T1000 (cell line): ENCODE results near the gene PRRT2.
"Not testable (repeated sequence)": the region's sequence is repeated elsewhere in the genome, so short reads cannot be mapped to it uniquely, and the experiment has no call there.

Source experiments
- DNase-seq: peaks from one replicate; lab custom pipeline; 2025; ENCODE audit warnings: mixed read lengths; lab: John Stamatoyannopoulos, UW

The PRRT2 gene

DNA sequence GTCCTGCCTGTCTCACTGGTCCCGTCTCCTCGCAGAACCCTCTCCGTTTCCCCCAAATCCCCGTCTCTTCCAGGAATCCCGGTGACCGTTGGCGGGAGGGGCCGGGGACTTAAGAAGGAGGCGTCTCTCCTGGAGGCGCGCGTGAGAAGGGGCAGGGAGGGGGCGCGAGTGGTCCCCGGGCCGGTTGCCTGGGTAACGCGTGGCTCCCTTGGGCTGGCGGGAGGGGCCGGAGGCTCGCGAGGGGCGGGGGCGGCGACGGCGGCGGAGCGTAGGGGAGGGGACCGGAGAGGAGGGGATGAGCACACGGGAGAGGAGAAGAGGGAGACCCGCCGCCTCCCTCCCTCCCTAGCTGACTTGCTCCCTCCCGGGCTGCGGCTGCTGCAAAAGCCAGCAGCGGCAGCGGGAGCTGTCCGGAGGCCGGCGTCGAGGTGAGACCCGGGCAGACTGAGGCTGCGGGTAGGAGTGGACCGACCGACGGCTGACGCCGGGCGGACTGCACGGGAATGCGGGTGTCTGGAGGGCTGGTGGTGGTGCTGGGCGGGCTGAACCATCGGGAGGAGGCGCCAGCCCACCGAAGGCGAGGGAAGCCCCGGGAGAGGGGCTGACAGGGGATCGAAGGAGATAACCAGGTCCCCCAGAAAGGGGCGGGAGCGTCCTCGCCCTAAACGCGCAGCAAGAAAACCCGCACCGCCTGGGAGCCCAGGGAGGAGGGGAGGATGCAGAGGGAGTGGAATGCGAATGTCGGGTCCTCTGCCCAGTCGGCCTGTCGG, at the start of gene PRRT2:
Gene PRRT2, plus strand, starts transcription at position 298 of the 770 bp plus-strand sequence. CDS start 862 bp downstream, outside the sequence.
- no peak for DNase-seq

DNA sequence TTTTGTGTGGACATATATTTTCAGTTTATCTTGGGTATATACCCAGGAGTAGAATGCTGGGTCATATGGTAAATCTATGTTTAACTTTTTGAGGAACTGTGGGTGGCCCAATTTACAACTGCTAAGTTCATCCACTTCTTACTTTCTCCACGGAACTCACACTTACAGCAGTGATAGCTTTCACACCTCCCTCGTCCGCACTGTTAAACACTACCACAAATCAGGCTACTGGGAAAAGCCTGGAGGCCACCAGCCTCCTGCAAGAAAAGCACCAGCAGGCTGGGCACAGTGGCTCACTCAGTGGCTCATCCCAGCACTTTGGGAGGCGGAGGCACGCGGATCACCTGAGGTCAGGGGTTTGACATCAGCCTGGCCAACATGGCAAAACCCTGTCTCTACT, 48.7 kb upstream of the PRRT2 start:
- DNase-seq = no peak

DNA sequence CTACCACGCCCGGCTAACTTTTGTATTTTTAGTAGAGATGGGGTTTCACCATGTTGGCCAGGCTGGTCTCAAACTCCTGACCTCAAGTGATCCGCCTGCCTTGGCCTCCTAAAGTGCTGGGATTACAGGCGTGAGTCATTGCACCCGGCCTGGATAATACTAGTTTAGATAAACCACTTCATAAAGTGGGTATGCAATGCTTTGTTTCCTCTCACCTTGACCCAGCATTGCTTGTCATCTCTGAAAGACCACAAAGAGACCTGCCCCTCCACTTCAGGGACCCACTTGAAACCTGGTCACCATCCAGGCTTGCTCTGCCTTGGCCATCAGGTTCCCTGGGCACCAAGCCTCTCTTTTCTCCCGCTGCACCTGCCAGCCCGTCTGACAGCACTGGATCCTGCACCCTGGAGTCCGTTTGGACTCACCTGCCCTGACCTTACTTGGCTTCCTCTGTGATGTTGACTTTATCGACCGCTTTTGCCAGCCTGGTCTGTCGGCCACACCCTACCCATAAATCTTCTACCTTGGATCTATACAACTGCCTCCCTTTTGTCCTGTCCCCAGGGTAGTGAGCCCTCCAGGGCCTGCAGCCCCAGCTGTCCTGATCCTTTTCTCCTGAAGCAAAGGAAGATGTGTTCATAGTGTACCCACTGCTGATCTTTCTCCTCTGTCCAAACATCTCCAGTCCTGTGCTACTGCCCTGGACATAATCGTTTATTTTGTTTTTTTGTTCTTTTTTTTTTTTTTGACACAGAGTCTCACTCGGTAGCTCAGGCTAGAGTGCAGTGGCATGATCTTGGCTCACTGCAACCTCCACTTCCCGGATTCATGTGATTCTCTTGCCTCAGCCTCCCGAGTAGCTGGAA, 46.6 kb upstream of the PRRT2 start:
- DNase-seq = no peak

DNA sequence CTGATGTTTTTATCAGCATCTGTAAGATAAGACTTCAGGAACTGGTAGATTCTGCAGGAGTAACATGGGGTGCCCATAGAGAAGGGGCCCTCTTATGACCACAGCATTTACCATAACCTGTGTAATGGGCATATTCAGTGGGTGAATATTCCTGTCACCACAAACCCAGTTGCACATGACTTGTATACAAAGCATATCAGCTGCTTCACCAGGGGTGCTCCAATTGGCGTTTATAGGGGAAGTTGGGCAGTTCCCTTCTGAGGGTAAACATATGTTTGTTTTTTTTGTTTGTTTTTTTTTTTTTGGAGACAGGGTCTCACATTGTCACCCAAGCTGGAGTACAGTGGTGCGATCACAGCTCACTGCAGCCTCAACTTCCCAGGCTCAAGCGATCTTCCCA, 45.4 kb upstream of the PRRT2 start:
- DNase-seq = no peak

DNA sequence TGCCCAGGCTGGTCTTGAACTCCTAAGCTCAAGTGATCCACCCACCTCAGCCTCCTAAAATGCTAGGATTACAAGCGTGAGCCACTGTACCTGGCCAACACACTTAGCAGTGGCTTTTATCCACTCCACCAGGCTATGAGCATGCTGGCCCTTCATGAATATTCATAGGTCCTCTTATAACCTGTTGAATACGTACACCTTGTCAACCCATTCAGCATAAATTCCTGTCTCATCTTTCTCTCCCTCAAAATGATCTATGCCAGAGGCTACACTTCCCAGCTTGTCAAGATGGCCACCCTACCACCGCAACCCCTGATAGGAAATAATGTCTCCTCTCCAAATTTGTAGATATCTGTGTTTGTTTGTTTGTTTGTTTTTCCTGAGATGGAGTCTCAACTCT, 44.9 kb upstream of the PRRT2 start:
- DNase-seq = no peak

DNA sequence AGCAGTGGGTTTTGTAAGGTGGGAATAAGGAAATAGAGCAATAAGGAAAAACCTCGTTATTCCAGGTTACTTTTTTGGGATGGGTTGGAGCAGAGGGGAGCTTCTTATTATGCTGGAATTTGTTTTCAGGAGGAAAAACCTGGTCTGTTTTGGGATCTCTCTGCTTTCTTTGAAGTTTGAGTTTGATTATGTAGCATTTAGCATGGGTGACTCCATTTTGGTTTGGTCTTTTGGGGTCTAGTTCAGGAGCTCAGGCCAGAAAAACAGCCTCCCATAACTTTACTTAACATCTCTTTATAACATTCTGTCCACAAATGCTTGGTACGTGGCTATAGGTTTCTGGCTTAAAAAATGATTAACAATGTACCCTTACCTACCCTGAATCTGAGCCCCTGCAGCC, 42.5 kb upstream of the PRRT2 start:
- DNase-seq = no peak

DNA sequence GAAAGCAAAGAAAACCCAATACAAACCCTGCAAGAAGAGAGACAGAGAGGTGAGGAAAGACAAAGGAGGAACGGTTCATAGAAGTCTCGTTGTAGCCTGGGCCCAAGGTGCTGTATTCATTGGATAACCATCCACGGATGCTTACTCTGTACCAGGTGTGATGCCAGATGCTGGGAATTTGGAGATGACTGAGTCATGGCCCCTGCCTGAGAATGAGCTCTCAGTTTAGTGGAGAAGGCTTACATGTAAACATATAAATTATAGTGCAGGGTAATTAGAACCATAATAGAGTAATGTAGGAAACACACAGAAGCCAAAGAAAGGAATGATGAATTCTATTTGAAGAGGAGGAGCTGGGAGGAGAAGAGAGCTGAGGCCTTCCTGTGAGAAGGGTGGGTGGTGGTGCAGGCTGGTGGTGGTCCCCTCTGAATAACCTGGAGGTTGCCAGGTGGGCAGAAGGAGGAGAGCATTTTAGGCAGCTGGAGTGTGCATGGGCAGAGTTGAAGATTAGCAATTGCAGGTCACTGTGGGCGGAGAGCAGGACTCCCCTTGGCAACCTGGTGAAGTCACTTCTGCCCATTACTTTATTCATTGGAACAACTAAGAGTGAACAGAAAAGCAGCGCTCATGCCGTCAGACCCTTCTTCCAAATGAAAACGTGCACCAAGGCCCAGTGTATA, 41.6 kb upstream of the PRRT2 start:
- DNase-seq = no peak

DNA sequence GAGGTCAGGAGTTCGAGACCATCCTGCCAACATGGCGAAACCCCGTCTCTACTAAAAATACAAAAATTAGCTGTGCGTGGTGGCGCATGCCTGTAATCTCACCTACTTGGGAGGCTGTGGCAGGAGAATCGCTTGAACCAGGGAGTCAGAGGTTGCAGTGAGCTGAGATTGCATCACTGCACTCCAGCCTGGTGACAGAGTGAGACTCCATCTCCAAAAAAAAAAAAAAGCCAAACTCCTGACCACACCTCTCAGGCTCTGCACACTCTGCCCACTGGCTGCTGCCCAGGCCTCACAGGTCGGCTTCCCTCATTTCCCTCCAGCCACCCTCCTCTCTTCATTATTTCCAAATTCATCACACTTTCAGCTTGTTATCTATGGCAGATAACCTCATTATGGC, 39.7 kb upstream of the PRRT2 start:
- DNase-seq = not testable (repeated sequence)

DNA sequence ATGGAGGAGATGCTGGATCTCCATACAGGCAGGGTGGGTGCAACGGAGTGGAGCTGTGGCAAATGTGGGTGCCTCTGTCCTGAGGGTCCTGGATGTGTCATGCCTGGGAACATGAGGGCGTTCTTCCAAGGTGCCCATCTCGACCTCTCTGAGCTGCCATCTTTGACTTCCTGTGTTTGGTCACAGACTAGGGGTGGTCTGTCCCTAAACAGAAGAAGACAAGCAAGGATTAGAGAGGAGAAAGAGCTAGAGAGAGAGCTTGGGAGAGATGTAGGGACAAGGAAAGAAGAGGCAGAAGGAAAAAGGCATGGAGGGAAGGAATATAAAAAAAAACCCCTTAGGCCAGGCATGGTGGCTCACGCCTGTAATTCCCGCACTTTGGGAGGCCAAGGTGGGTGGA, 37.3 kb upstream of the PRRT2 start:
- no peak for DNase-seq

DNA sequence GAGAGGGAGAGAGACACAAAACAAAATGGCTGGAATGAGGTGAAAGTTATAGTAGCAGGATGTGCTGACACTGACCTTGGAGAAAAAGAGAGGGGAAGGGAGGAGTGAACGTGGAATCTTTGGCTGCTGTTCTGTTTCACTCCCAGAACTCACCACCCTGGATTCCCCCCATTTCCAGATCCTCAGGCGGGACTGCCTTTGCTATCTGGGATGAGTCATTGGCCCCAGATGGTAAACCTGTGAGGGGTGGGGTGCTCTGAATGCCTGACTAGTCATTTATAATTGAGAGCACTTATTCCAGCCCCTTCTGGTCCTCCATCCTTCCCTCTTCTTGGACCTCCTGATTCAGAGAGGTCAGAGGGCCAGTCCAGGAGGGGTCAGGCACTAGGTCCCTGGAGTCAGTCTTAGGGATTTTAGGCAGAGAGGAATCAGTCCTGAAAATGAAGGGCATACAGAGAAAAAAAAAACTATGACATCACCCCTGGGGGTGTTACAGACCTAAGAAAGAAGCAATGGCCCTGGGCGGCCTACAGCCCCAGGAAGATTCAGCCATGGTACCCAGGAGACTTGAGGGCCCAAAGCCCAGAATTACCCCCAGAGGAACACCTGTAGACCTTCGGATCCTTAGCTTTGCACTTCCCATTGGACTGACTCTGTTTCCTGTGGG, 36.1 kb upstream of the PRRT2 start:
- DNase-seq = no peak

DNA sequence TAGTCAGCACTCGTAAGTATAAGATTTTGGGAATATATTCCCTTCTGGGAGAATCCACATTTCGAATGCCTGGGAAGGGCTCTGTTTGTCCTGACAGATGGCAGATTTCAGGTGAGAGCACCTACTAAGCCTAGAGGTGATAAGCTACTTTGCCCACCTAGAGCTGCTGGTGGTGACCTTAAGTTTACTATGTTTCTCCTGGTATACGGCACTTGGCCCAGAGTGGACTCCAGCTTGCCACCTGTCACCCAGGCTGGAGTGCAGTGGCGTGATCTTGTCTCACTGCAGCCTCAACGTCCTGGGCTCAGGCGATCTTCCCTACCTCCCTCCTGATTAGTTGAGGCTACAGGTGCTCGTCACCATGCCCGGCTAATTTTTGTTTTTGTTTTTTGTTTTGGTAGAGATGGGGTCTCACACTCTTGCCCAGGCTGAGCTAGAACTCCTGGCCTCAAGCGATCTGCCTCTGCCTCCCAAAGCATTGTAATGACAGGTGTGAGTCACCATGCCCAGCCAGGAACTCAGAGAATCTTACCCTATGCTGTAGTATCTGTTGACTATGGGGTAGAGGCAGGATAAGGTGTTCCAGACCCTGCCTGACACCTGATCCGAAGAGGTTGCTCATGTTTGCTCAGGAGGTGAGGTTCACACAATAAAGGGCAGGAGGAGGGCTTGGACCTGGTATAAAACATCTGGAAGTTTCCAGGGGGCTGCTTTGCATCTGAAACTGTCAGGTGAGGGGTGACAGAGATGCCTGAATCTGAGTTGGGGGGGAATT, 34.2 kb upstream of the PRRT2 start, which contains the start of gene ZG16:
Gene ZG16, plus strand, starts transcription at position 681 of the 775 bp plus-strand sequence. CDS start 1,011 bp downstream, outside the sequence.
- no peak for DNase-seq

DNA sequence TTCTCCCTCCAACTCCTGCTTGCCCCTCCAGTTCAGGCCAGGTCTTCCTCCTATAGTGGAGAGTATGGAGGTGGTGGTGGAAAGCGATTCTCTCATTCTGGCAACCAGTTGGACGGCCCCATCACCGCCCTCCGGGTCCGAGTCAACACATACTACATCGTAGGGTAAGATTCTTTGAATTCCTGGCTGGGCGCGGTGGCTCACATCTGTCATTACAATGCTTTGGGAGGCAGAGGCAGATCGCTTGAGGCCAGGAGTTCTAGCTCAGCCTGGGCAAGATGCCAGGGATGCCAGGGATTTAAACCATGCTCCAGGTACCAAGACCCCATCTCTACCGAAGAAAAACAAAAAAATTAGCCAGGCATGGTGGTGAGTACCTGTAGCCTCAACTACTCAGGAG, 32.5 kb upstream of the PRRT2 start:
- DNase-seq = no peak

DNA sequence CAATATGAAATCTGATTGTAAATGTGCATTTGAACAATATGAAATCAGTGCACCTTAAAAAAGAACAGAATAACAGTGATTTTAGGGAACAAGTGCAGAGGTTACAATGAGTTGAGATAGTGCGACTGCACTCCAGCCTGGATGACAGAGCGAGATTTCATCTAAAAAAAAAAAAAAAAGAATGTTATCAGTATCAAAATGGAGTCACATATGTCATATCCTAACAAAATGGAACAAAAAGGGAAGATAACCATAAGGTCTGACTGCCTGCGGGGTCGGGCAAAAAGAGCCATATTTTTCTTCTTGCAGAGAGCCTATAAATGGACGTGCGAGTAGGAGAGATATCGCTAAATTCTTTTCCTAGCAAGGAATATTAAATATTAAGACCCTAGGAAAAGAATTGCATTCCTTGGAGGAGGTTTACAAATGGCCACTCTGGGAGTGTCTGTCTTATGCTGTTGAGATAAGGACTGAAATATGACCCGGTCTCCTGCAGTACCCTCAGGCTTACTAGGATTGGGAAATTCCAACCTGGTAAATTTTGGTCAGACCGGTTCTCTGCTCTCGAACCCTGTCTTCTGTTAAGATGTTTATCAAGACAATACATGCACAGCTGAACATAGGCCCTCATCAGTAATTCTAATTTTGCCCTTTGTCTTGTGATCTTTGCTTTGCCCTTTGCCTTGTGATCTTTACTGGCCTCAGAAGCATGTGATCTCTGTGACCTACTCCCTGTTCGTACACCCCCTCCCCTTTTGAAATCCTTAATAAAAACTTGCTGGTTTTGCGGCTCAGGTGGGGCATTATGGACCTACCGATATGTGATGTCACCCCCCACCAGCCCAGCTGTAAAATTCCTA, 28.7 kb upstream of the PRRT2 start:
- DNase-seq = not testable (repeated sequence)

DNA sequence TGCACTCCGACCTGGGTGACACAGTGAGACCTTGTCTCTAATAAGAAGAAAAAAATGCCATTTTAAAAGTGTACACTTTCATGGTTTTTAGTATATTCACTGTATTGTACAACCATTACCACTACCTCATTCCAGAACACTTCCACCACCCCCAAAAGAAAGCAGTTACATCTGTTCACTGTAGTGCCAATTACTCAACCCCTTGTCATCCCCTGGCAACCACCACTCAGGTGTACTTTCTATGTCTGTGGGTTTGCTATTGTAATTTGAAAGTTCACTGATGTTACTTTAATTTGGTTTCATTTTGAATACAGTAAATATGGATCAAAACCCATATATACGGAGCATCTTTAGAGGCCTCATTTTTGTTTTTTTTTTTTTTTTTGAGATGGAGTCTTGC, 27.8 kb upstream of the PRRT2 start:
- no peak for DNase-seq

DNA sequence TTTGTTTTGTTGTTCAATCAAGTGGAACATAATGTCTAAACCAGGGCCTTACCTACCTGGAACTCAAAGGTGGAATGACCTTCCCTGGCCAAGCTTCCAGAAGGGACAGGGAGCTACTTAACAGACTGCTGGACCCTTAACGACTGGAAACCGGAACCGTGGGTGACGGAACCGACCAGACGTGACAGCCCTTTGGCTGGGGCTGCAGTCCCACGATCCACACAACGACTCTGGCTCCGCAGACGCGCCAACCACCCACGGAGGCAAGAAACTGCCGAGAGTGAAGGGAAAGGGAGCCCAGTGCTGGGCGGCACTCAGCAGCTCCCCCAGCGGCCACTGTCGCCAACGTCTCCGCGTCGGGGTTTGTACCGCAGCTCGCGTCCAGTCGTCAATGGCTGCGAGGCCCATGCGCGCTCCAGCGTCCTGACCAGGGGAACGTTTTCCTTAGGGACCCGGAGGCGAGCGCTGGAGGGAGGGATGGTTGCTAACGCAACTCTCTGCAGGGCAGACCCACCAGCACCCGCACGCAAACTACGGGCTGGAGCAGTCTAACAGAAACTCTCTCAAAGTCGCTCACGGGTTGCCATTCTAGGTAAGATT, 27.0 kb upstream of the PRRT2 start:
- DNase-seq = no peak

DNA sequence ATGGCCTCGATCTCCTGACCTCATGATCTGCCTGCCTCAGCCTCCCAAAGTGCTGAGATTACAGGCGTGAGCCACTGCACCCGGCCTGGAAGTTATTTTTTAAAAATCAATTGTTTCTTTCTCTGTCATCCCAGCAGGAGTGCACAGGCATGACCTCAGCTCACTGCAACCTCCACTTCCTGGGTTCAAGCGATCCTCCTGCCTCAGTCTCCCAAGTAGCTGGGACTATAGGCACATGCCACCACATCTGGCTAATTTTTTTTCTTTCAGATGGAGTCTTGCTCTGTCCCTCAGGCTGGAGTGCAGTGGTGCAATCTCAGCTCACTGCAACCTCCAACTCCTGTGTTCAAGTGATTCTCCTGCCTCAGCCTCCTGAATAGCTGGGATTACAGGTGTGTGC, 24.8 kb upstream of the PRRT2 start:
- not testable (repeated sequence) for DNase-seq

DNA sequence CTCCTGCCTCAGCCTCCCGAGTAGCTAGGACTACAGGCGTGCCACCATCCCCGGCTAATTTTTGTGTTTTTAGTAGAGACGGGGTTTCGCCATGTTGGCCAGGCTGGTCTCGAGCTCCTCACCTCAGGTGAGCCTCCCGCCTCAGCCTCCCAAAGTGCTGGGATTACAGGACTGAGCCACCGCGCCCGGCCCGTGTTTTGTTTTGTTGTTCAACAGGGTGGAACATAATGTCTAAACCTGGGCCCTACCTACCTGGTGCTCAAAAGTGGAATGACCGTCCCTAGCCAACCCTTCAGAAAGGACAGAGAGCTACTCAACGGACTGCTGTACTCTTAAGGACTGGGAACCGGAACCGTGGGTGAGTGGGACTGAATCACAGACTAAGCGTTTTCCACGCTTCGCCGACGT, 22.2 kb upstream of the PRRT2 start:
- no peak for DNase-seq

DNA sequence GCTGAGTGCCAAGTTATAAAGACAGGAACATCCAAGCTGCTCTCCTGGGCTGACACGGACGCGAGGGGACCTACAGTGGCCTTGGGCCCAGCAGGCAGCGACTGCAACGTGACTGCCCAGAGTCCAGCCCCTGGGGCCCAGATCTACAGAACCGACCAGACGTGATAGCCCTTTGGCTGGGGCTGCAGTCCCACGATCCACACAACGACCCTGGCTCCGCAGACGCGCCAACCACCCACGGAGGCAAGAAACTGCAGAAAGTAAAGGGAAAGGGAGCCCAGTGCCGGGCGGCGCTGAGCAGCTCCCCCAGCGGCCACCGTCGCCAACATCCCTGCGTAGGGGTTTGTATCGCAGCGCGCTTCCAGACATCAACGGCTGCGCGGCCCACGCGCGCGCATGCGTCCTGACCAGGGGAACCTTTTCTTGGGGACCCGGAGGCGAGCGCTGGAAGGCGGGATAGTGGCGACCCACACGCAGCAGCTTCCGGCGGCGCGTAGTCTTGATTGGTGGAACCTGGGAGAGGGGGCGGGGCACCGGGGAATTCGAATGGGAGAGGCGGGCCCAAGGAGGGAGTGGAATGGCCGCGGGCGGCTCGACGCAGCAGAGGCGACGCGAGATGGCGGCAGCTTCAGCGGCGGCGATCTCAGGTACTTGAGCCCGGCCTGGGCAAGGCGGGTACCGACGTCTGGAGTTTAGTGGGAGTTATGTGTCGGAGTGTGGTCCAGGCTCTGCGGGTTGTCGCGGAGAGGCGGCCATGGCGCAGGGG, 21.6 kb upstream of the PRRT2 start, which contains the start of gene KIF22:
Gene KIF22, plus strand, starts transcription at position 569 of the 766 bp plus-strand sequence. Its CDS starts 9 bp downstream, at position 578.
- DNase-seq = peak; percentile 99
